KOPT-K1 (cell line): Measurements from ENCODE around the gene MAPK12.

ENCODE experiments used
- H3K27ac ChIP-seq: fragments of 200-600 bp; sonication (generic); 2 replicates; pipeline ENCODE4 v1.5.1; 2016; ENCODE audit warnings: antibody characterized with exemption, mild to moderate bottlenecking, low read depth, low read length; ENCODE audit not compliant: poor library complexity, severe bottlenecking
- H3K36me3 ChIP-seq: fragments of 200-600 bp; sonication (generic); 2 replicates; pipeline ENCODE4 v1.5.1; 2017; ENCODE audit warnings: antibody characterized with exemption, mild to moderate bottlenecking, low read length, moderate library complexity; ENCODE audit not compliant: insufficient read depth
- H3K9me3 ChIP-seq: fragments of 200-600 bp; sonication (generic); 2 replicates; pipeline ENCODE4 v1.5.1; 2017; ENCODE audit warnings: antibody characterized with exemption, low read length, mild to moderate bottlenecking; ENCODE audit not compliant: insufficient read depth, poor library complexity, severe bottlenecking

Gene MAPK12

GRCh38 chr22:50246242-50247175 is 15.0 kb downstream of the MAPK12 start:
- H3K27ac ChIP-seq = no peak overlapping the region
- H3K9me3 ChIP-seq = no peaks in the 10 kb centered on the region
- peaks cover 24% of the 10 kb centered on the region for H3K36me3 ChIP-seq

- Histone ChIP-seq H3K27ac (peak overlapping the region; percentile 82), H3K36me3 (peaks cover 28% of the 10 kb centered on the region)
Observed at GRCh38 chr22:50245214-50246072, 16.0 kb downstream of the MAPK12 start.

GRCh38 chr22:50244420-50245213 is 16.9 kb downstream of the MAPK12 start, which contains the start of gene TUBGCP6:
Gene TUBGCP6, minus strand, starts transcription at chr22:50245023. Its CDS starts 564 bp downstream, at chr22:50244459.
- H3K36me3 ChIP-seq = peaks cover 36% of the 10 kb centered on the region
- H3K27ac ChIP-seq = peak within 1 kb of the TSS; percentile 82
- no peaks in the 10 kb centered on the region for H3K9me3 ChIP-seq

More at GRCh38 chr22:50245214-50246072, 16.0 kb downstream of the MAPK12 start:
- H3K9me3 ChIP-seq = no peaks in the 10 kb centered on the region

GRCh38 chr22:50243685-50244419 is 17.6 kb downstream of the MAPK12 start:
- H3K27ac ChIP-seq = peak overlapping the region; percentile 82
- peaks cover 44% of the 10 kb centered on the region for H3K36me3 ChIP-seq
- H3K9me3 ChIP-seq = no peaks in the 10 kb centered on the region

- H3K36me3 ChIP-seq = peaks cover 40% of the 10 kb centered on the region
- no peaks in the 10 kb centered on the region for H3K9me3 ChIP-seq
- H3K27ac ChIP-seq = no peak overlapping the region
Observed at GRCh38 chr22:50242406-50242949, 19.0 kb downstream of the MAPK12 start.

- H3K9me3 ChIP-seq = no peaks in the 10 kb centered on the region
- H3K27ac ChIP-seq = no peak overlapping the region
- H3K36me3 ChIP-seq = peaks cover 37% of the 10 kb centered on the region
Observed at GRCh38 chr22:50238755-50239154, 22.7 kb downstream of the MAPK12 start.

- H3K36me3 ChIP-seq = peaks cover 46% of the 10 kb centered on the region
- no peaks in the 10 kb centered on the region for H3K9me3 ChIP-seq
- H3K27ac ChIP-seq = no peak overlapping the region
Observed at GRCh38 chr22:50236731-50237409, 24.6 kb downstream of the MAPK12 start.

GRCh38 chr22:50233223-50233622 is 28.3 kb downstream of the MAPK12 start:
- H3K27ac ChIP-seq = no peak overlapping the region
- no peaks in the 10 kb centered on the region for H3K9me3 ChIP-seq
- H3K36me3 ChIP-seq = peaks cover 42% of the 10 kb centered on the region; the same call in 1 of the 2 replicates

GRCh38 chr22:50232481-50233151 is 28.9 kb downstream of the MAPK12 start:
- no peak overlapping the region for H3K27ac ChIP-seq
- peaks cover 42% of the 10 kb centered on the region; the same call in 1 of the 2 replicates for H3K36me3 ChIP-seq
- no peaks in the 10 kb centered on the region for H3K9me3 ChIP-seq

GRCh38 chr22:50229370-50229769 is 32.1 kb downstream of the MAPK12 start:
- no peaks in the 10 kb centered on the region for H3K9me3 ChIP-seq
- no peak overlapping the region for H3K27ac ChIP-seq
- peaks cover 56% of the 10 kb centered on the region for H3K36me3 ChIP-seq

- Histone ChIP-seq H3K9me3 (no peaks in the 10 kb centered on the region), H3K27ac (no peak overlapping the region), H3K36me3 (peaks cover 65% of the 10 kb centered on the region)
Observed at GRCh38 chr22:50228366-50228765, 33.1 kb downstream of the MAPK12 start.

- H3K36me3 ChIP-seq = peaks cover 67% of the 10 kb centered on the region
- H3K27ac ChIP-seq = no peak overlapping the region
- H3K9me3 ChIP-seq = no peaks in the 10 kb centered on the region
Observed at GRCh38 chr22:50227579-50228215, 33.8 kb downstream of the MAPK12 start.

- peaks cover 71% of the 10 kb centered on the region for H3K36me3 ChIP-seq
- H3K9me3 ChIP-seq = no peaks in the 10 kb centered on the region
- no peak overlapping the region for H3K27ac ChIP-seq
Observed at GRCh38 chr22:50226875-50227165, 34.7 kb downstream of the MAPK12 start.
